Measurements from ENCODE around the gene CMSS1. TPM values are rescaled to one million over a fixed set of nuclear protein-coding genes. Genes with fewer than 3 reads are reported as not detected.

Gene CMSS1
- total RNA-seq, 1 donor: 8.6 TPM

GRCh38 chr3:100084100-100084806 lies 266.6 kb downstream of the CMSS1 start:
- no peak for DNase-seq (ENCODE audit: low read depth)
- no peak overlapping the region for H3K4me3 ChIP-seq (ENCODE audit: low read depth, low read length)
- TF ChIP-seq, protein P1, sequence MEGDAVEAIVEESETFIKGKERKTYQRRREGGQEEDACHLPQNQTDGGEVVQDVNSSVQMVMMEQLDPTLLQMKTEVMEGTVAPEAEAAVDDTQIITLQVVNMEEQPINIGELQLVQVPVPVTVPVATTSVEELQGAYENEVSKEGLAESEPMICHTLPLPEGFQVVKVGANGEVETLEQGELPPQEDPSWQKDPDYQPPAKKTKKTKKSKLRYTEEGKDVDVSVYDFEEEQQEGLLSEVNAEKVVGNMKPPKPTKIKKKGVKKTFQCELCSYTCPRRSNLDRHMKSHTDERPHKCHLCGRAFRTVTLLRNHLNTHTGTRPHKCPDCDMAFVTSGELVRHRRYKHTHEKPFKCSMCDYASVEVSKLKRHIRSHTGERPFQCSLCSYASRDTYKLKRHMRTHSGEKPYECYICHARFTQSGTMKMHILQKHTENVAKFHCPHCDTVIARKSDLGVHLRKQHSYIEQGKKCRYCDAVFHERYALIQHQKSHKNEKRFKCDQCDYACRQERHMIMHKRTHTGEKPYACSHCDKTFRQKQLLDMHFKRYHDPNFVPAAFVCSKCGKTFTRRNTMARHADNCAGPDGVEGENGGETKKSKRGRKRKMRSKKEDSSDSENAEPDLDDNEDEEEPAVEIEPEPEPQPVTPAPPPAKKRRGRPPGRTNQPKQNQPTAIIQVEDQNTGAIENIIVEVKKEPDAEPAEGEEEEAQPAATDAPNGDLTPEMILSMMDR (IDR thresholded peaks at IDR 0.05; ENCODE audit: insufficient read depth, low read depth, low read length): no peak

DNA sequence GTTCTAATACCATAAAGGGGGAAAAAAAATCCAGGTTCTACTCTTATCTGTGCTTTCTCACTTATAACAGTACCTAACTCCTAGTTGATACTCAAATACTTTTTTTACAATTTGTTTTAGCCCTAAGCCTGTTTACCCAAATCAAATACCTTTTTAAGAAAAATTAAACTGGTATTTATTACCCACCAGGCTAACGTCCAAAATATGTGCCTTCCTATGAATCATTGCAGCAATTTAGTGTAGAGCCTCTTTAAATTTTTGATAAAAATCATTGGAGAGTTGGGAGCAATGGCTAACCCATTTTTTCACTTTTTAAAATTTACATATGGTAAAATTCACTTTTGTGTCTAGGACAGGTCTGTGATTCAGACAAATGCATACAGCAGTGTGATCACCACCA lies 268.7 kb downstream of the CMSS1 start:
- TF ChIP-seq, protein P1 (IDR thresholded peaks at IDR 0.05; ENCODE audit: insufficient read depth, low read depth, low read length): no peak
- H3K4me3 ChIP-seq (ENCODE audit: low read depth, low read length): no peak overlapping the region
- no peak for DNase-seq (ENCODE audit: low read depth)

DNA sequence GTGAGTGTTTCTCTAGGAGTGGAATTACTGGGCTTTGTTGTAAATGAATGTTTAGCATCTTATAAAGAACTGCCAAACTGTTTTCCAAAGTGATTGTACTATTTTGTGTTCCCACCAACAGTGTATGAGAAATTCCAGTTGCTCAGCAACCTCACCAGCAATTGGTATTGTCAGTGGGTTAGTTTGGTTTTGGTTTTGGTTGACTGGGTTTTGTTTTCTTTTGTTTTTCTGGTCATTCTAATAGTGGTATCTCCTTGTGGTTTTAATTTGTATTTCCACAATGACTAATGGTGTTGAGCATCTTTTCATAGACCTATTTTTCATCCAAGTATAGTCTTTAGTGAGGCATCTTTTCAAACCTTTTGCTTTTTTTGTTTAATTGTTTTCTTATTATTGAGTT lies 269.5 kb downstream of the CMSS1 start:
- no peak overlapping the region for H3K4me3 ChIP-seq (ENCODE audit: low read depth, low read length)
- TF ChIP-seq, protein P1 (IDR thresholded peaks at IDR 0.05; ENCODE audit: insufficient read depth, low read depth, low read length): no peak
- DNase-seq (ENCODE audit: low read depth): peak; percentile 54

DNA sequence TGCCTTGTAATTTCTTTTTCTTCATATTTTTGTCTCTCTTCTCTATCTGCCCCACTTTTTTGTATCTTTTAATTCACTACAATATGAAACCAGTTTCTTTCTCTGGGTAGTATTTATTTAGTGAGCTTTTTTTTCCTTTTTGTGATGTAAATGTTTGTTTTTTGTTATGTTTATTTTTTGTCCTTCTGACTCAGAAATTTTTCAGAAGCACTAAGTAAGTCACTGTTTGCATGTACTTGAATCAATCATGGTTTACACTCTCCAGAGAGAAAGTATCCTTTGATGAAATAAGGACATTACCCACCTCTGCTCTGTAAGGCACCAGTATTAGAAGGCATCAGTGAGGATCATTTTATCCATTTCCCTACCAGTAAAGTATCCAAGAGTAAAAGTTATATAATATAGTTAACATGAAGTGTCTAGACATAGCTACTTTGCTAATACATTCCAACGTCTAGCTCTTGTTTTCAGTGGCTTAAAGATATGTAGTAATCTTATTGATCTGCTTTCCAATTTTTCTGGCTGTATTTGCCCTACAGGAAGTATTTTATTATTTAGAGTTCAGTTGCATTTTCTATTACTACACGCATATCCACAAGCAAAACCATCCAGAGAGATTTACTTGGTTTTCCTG lies 271.2 kb downstream of the CMSS1 start:
- TF ChIP-seq, protein P1 (IDR thresholded peaks at IDR 0.05; ENCODE audit: insufficient read depth, low read depth, low read length): no peak
- no peak overlapping the region for H3K4me3 ChIP-seq (ENCODE audit: low read depth, low read length)

GRCh38 chr3:100089812-100090668 lies 272.4 kb downstream of the CMSS1 start:
- TF ChIP-seq, protein P1 (IDR thresholded peaks at IDR 0.05; ENCODE audit: insufficient read depth, low read depth, low read length): peak; percentile 76
- peak; percentile 82 for DNase-seq (ENCODE audit: low read depth)

More for the DNA sequence above, 271.2 kb downstream of the CMSS1 start:
- no peak for DNase-seq (ENCODE audit: low read depth)

DNA sequence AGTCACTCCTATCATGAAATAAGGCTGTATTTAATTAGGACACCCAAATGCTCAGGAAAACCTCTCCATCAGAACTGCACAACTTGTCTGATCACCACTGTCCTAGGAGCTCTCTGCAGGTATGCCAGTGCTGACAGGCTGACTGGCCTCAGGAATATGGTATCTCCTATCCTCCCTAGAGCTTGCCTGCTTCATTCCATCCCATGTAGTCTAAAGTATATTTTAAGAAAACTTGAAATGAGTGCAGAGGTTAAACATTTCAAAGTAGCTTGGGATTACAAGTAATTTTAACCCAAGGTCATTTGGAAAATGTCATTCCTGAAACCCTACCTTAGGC lies 273.0 kb downstream of the CMSS1 start:
- H3K4me3 ChIP-seq (ENCODE audit: low read depth, low read length): no peak overlapping the region
- TF ChIP-seq, protein P1 (IDR thresholded peaks at IDR 0.05; ENCODE audit: insufficient read depth, low read depth, low read length): no peak
- no peak for DNase-seq (ENCODE audit: low read depth)

More at GRCh38 chr3:100089812-100090668, 272.4 kb downstream of the CMSS1 start:
- H3K4me3 ChIP-seq (ENCODE audit: low read depth, low read length): no peak overlapping the region

All from fibroblast of villous mesenchyme (primary cell).